Coronary artery (tissue), 2 donors: ENCODE data around the gene CYP2J2.

Experiments used
- DNase-seq: peaks from one replicate; pipeline ENCODE4 v3.0.0-alpha.2; 2017; ENCODE audit warnings: low spot score
- H3K27ac ChIP-seq, 2 donors: fragments of 200-600 bp; sonication (generic); one replicate each; pipeline ENCODE4 v1.5.1; 2016 to 2019
- H3K4me3 ChIP-seq: fragments of 200-600 bp; sonication (generic); 2 replicates; pipeline ENCODE4 v1.5.1; 2016; ENCODE audit warnings: mild to moderate bottlenecking, moderate library complexity
- TF ChIP-seq, protein P1 (sequence below): fragments of 200-600 bp; sonication (generic); IDR thresholded peaks from one replicate; pipeline ENCODE4 v1.5.1; 2019; ENCODE audit warnings: antibody characterized with exemption

Gene CYP2J2

DNA sequence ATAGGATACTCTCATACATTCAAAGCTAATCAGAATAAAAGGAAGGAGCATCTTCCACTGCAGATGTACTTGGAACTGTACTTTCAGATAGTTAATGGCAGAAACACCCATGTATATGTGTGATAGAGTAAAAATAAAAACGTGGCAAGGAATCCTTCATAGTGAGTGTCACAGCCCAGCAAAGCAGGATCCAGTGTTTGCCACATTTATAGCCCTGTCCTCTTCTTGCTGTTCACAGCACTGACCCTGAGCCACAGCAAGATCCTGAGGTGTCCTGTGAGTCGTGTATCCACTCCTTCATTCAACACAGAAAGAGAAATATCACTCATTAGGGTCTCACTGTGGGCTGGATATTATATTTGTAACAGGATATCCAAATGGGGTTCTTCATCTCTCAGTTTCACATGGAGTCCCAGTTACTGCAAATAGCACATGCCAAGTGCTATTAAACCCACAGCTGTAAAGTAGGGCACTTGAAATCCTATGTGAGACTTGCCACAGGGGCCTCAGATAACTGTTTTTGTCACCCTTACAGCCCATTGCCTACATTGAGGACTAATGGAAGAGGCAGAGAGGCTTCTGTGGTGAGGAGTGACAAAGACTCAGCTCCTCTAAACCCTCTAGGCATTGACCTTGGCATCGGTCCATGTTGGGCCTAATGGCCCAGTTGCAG is 41.3 kb downstream of the CYP2J2 start:
- no peak overlapping the region for H3K4me3 ChIP-seq

DNA sequence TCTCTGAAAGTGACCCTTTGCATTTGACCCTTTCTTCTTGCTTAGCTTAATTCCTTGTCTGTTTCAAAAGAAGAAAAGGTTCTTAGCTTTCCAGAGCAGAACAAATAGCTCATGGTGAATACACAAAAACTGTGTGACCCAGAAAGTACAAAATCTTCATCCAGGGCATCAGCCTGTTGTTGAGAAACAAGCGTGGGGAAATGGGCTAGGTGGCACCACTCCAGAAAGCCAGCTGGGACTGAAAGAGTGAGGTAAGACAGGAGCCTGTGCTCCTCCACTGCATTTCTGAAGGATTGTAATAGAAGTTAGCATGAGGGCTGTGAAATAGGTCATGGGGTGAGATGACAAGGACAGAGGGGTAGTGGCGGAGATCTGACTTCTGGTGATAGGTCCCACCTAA is 45.8 kb downstream of the CYP2J2 start:
- no peak overlapping the region for H3K4me3 ChIP-seq
- DNase-seq = no peak
- TF ChIP-seq, protein P1, sequence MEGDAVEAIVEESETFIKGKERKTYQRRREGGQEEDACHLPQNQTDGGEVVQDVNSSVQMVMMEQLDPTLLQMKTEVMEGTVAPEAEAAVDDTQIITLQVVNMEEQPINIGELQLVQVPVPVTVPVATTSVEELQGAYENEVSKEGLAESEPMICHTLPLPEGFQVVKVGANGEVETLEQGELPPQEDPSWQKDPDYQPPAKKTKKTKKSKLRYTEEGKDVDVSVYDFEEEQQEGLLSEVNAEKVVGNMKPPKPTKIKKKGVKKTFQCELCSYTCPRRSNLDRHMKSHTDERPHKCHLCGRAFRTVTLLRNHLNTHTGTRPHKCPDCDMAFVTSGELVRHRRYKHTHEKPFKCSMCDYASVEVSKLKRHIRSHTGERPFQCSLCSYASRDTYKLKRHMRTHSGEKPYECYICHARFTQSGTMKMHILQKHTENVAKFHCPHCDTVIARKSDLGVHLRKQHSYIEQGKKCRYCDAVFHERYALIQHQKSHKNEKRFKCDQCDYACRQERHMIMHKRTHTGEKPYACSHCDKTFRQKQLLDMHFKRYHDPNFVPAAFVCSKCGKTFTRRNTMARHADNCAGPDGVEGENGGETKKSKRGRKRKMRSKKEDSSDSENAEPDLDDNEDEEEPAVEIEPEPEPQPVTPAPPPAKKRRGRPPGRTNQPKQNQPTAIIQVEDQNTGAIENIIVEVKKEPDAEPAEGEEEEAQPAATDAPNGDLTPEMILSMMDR = no peak
- H3K27ac ChIP-seq = no peak overlapping the region

More for the DNA sequence above, 41.3 kb downstream of the CYP2J2 start:
- TF ChIP-seq, protein P1 = no peak
- no peak for DNase-seq
- no peak overlapping the region for H3K27ac ChIP-seq

DNA sequence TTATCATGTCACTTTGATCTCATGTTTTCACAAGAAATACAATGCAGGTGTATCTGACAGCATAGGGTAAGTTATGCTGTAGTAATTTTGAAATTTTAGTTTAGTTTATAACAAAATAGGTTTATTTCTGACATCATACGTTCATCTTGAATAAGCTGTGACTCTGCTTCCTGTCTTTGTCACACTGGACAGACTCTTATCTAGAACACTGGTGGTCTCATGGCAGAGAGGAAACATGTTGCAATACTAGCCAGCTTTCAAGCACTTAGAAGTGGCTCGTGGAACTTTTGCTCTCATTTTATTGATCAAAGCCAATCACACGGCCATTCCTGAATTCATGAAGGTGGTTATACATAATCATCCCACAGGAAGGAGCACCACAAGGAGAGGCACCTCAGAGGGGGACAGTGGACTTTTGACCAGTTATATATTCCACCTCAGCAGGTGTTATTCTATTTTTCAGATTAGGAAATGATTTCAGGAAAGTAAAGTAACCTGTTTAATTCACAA is 46.5 kb downstream of the CYP2J2 start:
- DNase-seq = no peak
- H3K4me3 ChIP-seq = no peak overlapping the region
- no peak overlapping the region for H3K27ac ChIP-seq
- TF ChIP-seq, protein P1 = no peak

DNA sequence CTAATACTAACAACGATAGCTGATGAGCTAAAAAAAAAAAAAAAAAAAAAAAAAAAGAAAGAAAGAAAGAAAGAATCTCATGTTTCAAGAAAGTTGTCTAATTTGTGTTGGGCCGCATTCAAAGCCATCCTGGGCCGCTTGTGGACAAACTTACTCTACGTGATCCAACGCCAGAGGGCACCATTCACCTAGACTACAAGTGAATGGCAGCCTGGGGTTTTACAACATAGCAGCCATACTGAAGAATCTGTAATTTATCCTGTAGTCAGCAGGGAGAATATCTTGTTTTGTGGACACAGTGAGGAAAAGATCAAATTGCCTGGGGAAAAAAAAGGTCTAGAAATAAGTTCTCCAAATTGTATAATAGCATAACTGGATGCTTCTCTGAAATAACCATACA is 47.0 kb downstream of the CYP2J2 start:
- DNase-seq = no peak
- no peak overlapping the region for H3K27ac ChIP-seq
- TF ChIP-seq, protein P1 = no peak
- no peak overlapping the region for H3K4me3 ChIP-seq

DNA sequence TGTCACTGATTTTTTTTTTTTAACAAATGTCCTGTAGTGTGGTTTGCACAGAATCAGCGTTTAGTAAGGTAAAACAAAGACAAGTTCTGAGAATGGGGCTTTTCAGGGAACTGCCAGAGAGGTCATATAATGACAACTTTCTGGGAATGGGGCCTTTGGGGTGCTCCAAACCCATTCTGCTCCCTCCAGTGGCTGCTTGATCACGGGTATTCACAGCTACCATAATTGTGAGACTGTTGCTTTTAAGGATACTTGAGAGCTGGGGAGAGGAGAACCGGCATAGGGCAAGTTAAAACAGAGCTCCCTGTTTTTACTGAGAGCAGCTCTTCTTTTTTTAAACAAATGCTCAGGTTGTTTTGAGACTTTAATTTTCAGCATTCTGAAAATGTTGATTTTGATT is 48.2 kb downstream of the CYP2J2 start:
- TF ChIP-seq, protein P1 = no peak
- Histone ChIP-seq H3K4me3 (no peak overlapping the region), H3K27ac (no peak overlapping the region)
- DNase-seq = no peak

DNA sequence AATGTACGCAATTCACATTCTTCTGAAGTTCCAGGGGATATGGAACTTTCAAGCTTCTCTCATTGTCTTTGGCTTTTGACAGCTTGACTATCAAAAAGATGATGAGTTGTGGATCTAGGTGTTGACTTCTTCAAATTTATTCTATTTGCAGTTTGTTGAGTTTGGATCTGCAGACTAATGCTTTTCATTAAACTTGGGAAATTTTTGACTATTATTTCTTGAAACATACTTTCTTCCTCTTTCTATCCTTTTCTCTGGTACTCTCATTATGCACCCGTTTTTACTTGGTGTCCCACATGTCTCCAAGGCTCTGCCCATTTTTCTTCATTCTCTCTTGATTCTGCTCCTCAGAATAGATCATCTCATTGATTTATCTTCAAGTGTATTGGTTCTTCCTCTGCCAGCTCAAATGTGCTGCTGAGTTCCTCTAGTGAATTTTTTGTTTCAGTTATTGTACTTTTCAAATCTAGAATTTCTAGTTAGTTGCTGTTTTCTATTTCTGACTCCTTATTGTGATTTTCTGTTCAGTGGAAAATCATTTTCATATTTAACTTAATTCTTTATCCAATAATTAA is 49.4 kb downstream of the CYP2J2 start:
- Histone ChIP-seq H3K4me3 (no peak overlapping the region), H3K27ac (no peak overlapping the region)
- DNase-seq = no peak
- TF ChIP-seq, protein P1 = no peak

DNA sequence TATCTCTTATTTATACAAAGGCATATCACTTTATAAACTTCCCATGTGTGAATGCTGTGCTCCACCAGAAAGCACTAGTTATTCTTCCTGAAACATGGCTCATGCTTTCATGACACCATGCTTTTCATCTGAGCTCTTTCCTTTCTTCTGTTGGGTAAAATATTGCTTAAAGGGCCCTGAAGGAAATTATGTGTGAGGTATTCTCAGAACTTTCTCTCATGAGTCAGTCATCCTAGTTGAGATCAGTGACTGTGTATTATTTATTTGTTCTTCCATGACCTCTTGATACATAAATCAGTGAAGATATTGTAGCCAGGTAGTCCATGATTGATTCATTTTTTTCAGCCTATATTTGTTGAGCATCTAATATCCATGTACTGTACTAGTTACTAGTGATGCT is 54.8 kb downstream of the CYP2J2 start:
- Histone ChIP-seq H3K27ac (no peak overlapping the region), H3K4me3 (no peak overlapping the region)
- TF ChIP-seq, protein P1 = no peak
- DNase-seq = no peak
